K562 (cell line): Measurements from ENCODE around the gene C17orf114.

Source experiments
- ATAC-seq: fragments of 200-7000 bp; cut with Tn5 transposase; 3 replicates; pipeline ENCODE4 v1.9.1; 2020; ENCODE audit warnings: moderate library complexity
- BruUV-seq: library from RNA; stranded (reverse); fragments of 400-500 nt; replicated peaks from 2 replicates; lab custom pipeline; 2021; lab: Mats Ljungman, UMichigan
- CTCF ChIA-PET: fragments of 300-600 bp; formaldehyde crosslinking; extraction: SDS; loops from one replicate; lab custom pipeline; 2021; ENCODE audit warnings: low intra/inter-chr PET ratio; lab: Yijun Ruan, JAX
- POLR2A ChIA-PET: fragments of 300-600, 350-650 bp; sonication (Branson Sonifier 250); formaldehyde crosslinking; extraction: SDS; loops from one replicate; lab custom pipeline; 2021; ENCODE audit warnings: antibody characterized with exemption, inconsistent platforms; lab: Yijun Ruan, JAX
- DNase-seq, 4 experiments: peaks; one replicate each; pipeline versions ENCODE4 v3.0.0 to v3.0.0-alpha.2; 2011 to 2018; ENCODE audit warnings: low spot score in 3 of 4, mixed read lengths in 3 of 4; ENCODE audit errors: extremely low read depth in 1 of 4
- FAIRE-seq: peaks from 2 replicates; lab custom pipeline; 2011; peaks lifted over from hg19 to GRCh38; lab: Jason Lieb, UNC
- H2AFZ ChIP-seq: 2 replicates; pipeline ENCODE4 v1.6.0; 2011; ENCODE audit warnings: low read depth, low read length, control low read depth, inconsistent platforms
- H3K27ac ChIP-seq: fragments of 200-600 bp; 3 replicates; pipeline ENCODE4 v1.8.0; 2011; ENCODE audit warnings: low read depth, mild to moderate bottlenecking, control low read depth, inconsistent platforms, low read length, moderate library complexity, mixed read lengths; ENCODE audit errors: extremely low read depth
- H3K27me3 ChIP-seq, 2 experiments: fragments of 300-600 bp in 1 of 2; 2 replicates in 1 of 2; 3 replicates in 1 of 2; pipeline versions ENCODE4 v1.6.0 to v1.8.0; 2011; ENCODE audit warnings: inconsistent platforms in 2 of 2, low read length in 2 of 2, mild to moderate bottlenecking in 1 of 2, mixed read lengths in 1 of 2, moderate library complexity in 1 of 2; ENCODE audit not compliant: control insufficient read depth in 2 of 2, insufficient read depth in 2 of 2
- H3K36me3 ChIP-seq: fragments of 300-600 bp; 3 replicates; pipeline ENCODE4 v1.8.0; 2011; ENCODE audit warnings: mild to moderate bottlenecking, low read length, inconsistent platforms; ENCODE audit not compliant: control insufficient read depth, insufficient read depth
- H3K4me1 ChIP-seq, 2 experiments: fragments of 200-600 bp in 1 of 2; replicated peaks in 1 of 2; 2 replicates in 1 of 2; 3 replicates in 1 of 2; pipeline versions ENCODE4 v1.5.1 to v1.8.0; 2011; ENCODE audit warnings: inconsistent platforms in 2 of 2, low read length in 2 of 2, mild to moderate bottlenecking in 1 of 2, mixed read lengths in 1 of 2, moderate library complexity in 1 of 2; ENCODE audit not compliant: control insufficient read depth in 2 of 2, insufficient read depth in 2 of 2
- H3K4me2 ChIP-seq: 2 replicates; pipeline ENCODE4 v1.6.1; 2011; ENCODE audit warnings: low read length, control low read depth, inconsistent platforms, mixed read lengths; ENCODE audit not compliant: insufficient read depth
- H3K4me3 ChIP-seq: fragments of 200-600 bp; sonication (generic), shearing (Covaris generic); 2 replicates; pipeline ENCODE4 v1.5.1; 2016; ENCODE audit warnings: control low read depth, inconsistent platforms
- H3K79me2 ChIP-seq: fragments of 200-600 bp; 3 replicates; pipeline ENCODE4 v1.8.0; 2011; ENCODE audit warnings: low read length, inconsistent platforms; ENCODE audit not compliant: control insufficient read depth, insufficient read depth
- H3K9ac ChIP-seq, 2 experiments: 2 replicates each; pipeline versions ENCODE4 v1.6.0 to v1.6.1; 2011; ENCODE audit warnings: low read depth in 2 of 2, low read length in 2 of 2, control low read depth in 1 of 2, inconsistent platforms in 1 of 2, mild to moderate bottlenecking in 1 of 2, mixed read lengths in 1 of 2; ENCODE audit not compliant: insufficient read depth in 1 of 2
- H3K9me1 ChIP-seq: one replicate; pipeline ENCODE4 v1.6.0; 2011; ENCODE audit warnings: inconsistent platforms, mild to moderate bottlenecking, low read length, moderate library complexity; ENCODE audit not compliant: control insufficient read depth, insufficient read depth
- H3K9me3 ChIP-seq: replicated peaks from 2 replicates; pipeline ENCODE4 v1.5.1; 2011; ENCODE audit warnings: low read depth, low read length, inconsistent platforms; ENCODE audit not compliant: control insufficient read depth, insufficient read depth
- H4K20me1 ChIP-seq: replicated peaks from 2 replicates; pipeline ENCODE4 v1.6.1; 2011; ENCODE audit warnings: low read length, inconsistent platforms, mixed read lengths; ENCODE audit not compliant: control insufficient read depth, insufficient read depth
- AFF4 ChIP-seq: sonication (generic); formaldehyde crosslinking; IDR thresholded peaks from 2 replicates; pipeline ENCODE4 v1.8.0; 2023; ENCODE audit warnings: mild to moderate bottlenecking, missing genetic modification reagents
- FOS ChIP-seq: IDR thresholded peaks from 3 replicates; pipeline ENCODE4 v1.6.1; 2011; ENCODE audit not compliant: insufficient read length; ENCODE audit errors: extremely low read depth
- KHSRP ChIP-seq: fragments of 450-650 bp; IDR thresholded peaks from 2 replicates; pipeline ENCODE4 v1.6.1; 2017
- NFE2L1 ChIP-seq: fragments of 450-650 bp; IDR thresholded peaks from 2 replicates; pipeline ENCODE4 v1.6.1; 2016; ENCODE audit warnings: missing genetic modification characterization, low read depth, mild to moderate bottlenecking, missing compliant biosample characterization, moderate library complexity, borderline replicate concordance
- NR1H2 ChIP-seq: sonication (generic); formaldehyde crosslinking; IDR thresholded peaks from 2 replicates; pipeline ENCODE4 v1.4.0; 2020; ENCODE audit warnings: mild to moderate bottlenecking, missing genetic modification reagents
- OTX1 ChIP-seq: fragments of 450-650 bp; formaldehyde crosslinking; IDR thresholded peaks from 2 replicates; pipeline ENCODE4 v1.4.0; 2022; ENCODE audit warnings: mild to moderate bottlenecking
- RBM15 ChIP-seq: fragments of 200-400 bp; formaldehyde crosslinking; IDR thresholded peaks from 2 replicates; pipeline ENCODE4 v1.6.1; 2018; ENCODE audit warnings: mild to moderate bottlenecking, low read length, moderate library complexity; ENCODE audit not compliant: insufficient read depth
- RNF2 ChIP-seq: sonication (generic); IDR thresholded peaks from 2 replicates; pipeline ENCODE4 v1.6.1; 2016
- STAT6 ChIP-seq: sonication (generic); formaldehyde crosslinking; IDR thresholded peaks from 2 replicates; pipeline ENCODE4 v1.8.1; 2023; ENCODE audit warnings: mild to moderate bottlenecking, missing genetic modification reagents
- ZC3H8 ChIP-seq: fragments of 450-650 bp; IDR thresholded peaks from 2 replicates; pipeline ENCODE4 v1.6.1; 2017
- ZKSCAN8 ChIP-seq: fragments of 200-800 bp; sonication (Bioruptor generic); IDR thresholded peaks from 2 replicates; pipeline ENCODE4 v1.6.1; 2016; ENCODE audit warnings: missing genetic modification characterization, missing compliant biosample characterization
- ZNF655 ChIP-seq: fragments of 250-450 bp; sonication (Bioruptor Pico); IDR thresholded peaks from 2 replicates; pipeline ENCODE4 v1.5.0; 2021
- WGBS: fragments of 100-300 bp; shearing (Covaris generic); methylation state at CpG from one replicate; pipeline ENCODE4 v1.1.6; 2016; ENCODE audit warnings: low coverage, mixed read lengths; ENCODE audit not compliant: insufficient coverage; ENCODE audit errors: missing lambda C conversion rate; 5-methylcytosine and 5-hydroxymethylcytosine counted together
- in situ Hi-C: fragments of 300-500 bp; cut with MboI; formaldehyde crosslinking; loops from 4 replicates; pipeline ENCODE4 v1.15.0; 2018; ENCODE audit warnings: inconsistent platforms, mixed read lengths
- intact Hi-C: fragments of 100-400 bp; cut with micrococcal nuclease; formaldehyde crosslinking; loops from 2 replicates; pipeline ENCODE4 v1.14.2; 2022
- TF ChIP-seq, protein P1 (sequence below), 3 experiments: IDR thresholded peaks in 2 of 3; conservative IDR thresholded peaks in 1 of 3; 2 replicates each; pipeline ENCODE4 v1.5.1; 2011 to 2012; ENCODE audit warnings: low read length in 3 of 3, mild to moderate bottlenecking in 3 of 3, control low read depth in 2 of 3, improper control_type of control experiment in 1 of 3, inconsistent platforms in 1 of 3, low read depth in 1 of 3, mixed read lengths in 1 of 3, moderate library complexity in 1 of 3; ENCODE audit not compliant: insufficient read depth in 2 of 3

C17orf114 gene

DNA sequence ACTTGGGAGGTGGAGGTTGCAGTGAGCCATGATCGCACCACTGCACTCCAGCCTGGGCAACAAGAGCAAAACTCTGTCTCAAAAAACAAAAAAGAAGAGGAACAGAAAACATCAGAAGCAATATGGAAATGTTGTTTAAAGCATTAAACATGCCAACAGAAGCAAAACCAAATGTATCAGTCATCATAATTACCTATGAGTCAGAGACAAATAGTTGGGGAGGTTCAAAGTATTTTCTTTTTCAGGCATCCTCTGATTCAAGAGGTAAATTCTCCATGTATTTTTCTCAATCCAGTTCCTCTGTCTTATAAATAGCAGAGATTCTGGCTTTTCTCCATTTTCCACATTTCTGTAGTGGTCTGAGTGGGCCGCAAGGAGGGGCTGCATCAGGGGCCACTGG is 32.5 kb downstream of the C17orf114 start:
- ChIA-PET POLR2A (interaction anchor here (0.6 kb wide), 1 partner anchor 252 kb away, joined by 4 read pairs; no protein-coding TSS in a partner anchor), CTCF (no interaction called here)
- no peaks in the 10 kb centered on the region for H4K20me1 ChIP-seq
- H3K36me3 ChIP-seq: no peaks in the 10 kb centered on the region
- no peak overlapping the region for H2AFZ ChIP-seq
- WGBS: 0% methylated on average over 1 of the region's 2 CpGs
- H3K9ac ChIP-seq: no peak overlapping the region
- ATAC-seq: no peak
- H3K27me3 ChIP-seq: peaks cover 17 to 36% of the 10 kb centered on the region in 2 experiments
- no peak overlapping the region for H3K27ac ChIP-seq
- in situ Hi-C loops (no loop called here), intact Hi-C loops (no loop called here)
- no peaks in the 10 kb centered on the region for H3K79me2 ChIP-seq
- no TSS peak for BruUV-seq
- no peak overlapping the region for H3K4me3 ChIP-seq
- FAIRE-seq: no peak
- H3K9me3 ChIP-seq: no peaks in the 10 kb centered on the region
- H3K9me1 ChIP-seq: no peaks in the 10 kb centered on the region
- H3K4me2 ChIP-seq: no peak overlapping the region
- DNase-seq: no peak
- H3K4me1 ChIP-seq: no peaks in the 10 kb centered on the region
- no peak for TF ChIP-seq OTX1 (CRISPR knock-in tag)
- no peak for TF ChIP-seq STAT6 (CRISPR knock-in tag)
- TF ChIP-seq KHSRP: no peak
- no peak for TF ChIP-seq FOS
- no peak for TF ChIP-seq RBM15
- no peak for TF ChIP-seq ZC3H8
- no peak for TF ChIP-seq RNF2
- TF ChIP-seq AFF4: no peak
- TF ChIP-seq ZKSCAN8 (CRISPR knock-in tag): no peak
- TF ChIP-seq NFE2L1: no peak
- TF ChIP-seq, protein P1, sequence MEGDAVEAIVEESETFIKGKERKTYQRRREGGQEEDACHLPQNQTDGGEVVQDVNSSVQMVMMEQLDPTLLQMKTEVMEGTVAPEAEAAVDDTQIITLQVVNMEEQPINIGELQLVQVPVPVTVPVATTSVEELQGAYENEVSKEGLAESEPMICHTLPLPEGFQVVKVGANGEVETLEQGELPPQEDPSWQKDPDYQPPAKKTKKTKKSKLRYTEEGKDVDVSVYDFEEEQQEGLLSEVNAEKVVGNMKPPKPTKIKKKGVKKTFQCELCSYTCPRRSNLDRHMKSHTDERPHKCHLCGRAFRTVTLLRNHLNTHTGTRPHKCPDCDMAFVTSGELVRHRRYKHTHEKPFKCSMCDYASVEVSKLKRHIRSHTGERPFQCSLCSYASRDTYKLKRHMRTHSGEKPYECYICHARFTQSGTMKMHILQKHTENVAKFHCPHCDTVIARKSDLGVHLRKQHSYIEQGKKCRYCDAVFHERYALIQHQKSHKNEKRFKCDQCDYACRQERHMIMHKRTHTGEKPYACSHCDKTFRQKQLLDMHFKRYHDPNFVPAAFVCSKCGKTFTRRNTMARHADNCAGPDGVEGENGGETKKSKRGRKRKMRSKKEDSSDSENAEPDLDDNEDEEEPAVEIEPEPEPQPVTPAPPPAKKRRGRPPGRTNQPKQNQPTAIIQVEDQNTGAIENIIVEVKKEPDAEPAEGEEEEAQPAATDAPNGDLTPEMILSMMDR (IDR thresholded peaks at IDR 0.05 in 2 of 3, conservative IDR thresholded peaks at IDR 0.05 in 1 of 3; ENCODE audit: insufficient read depth in 2 of 3, low read depth in 1 of 3, low read length in 3 of 3): no peak
- no peak for TF ChIP-seq NR1H2 (CRISPR knock-in tag)
- TF ChIP-seq ZNF655 (CRISPR knock-in tag): no peak
